Right atrium auricular region (tissue), 2 donors: ENCODE results near the gene THUMPD2. TPM values are rescaled to one million over a fixed set of nuclear protein-coding genes. Genes with fewer than 3 reads are reported as not detected.

Experiments used
- DNase-seq: peaks from one replicate; pipeline ENCODE4 v3.0.0-alpha.2; 2019; ENCODE audit warnings: low spot score
- H3K27ac ChIP-seq, 2 donors: fragments of 200-600 bp; sonication (generic); 1 replicate in 1 of 2; 2 replicates in 1 of 2; pipeline ENCODE4 v1.5.1; 2016 to 2019
- H3K27me3 ChIP-seq, 2 donors: fragments of 200-600 bp; sonication (generic); one replicate each; pipeline versions ENCODE4 v1.5.1 to v1.6.0; 2017 to 2019
- H3K36me3 ChIP-seq: fragments of 200-600 bp; sonication (generic); one replicate; pipeline ENCODE4 v1.5.1; 2016
- H3K4me1 ChIP-seq, 2 donors: fragments of 200-600 bp; sonication (generic); one replicate each; pipeline versions ENCODE4 v1.5.1 to v1.6.0; 2017 to 2019
- H3K4me3 ChIP-seq, 2 donors: fragments of 200-600 bp; sonication (generic); 1 replicate in 1 of 2; 2 replicates in 1 of 2; pipeline ENCODE4 v1.5.1; 2017 to 2019; ENCODE audit warnings: mild to moderate bottlenecking in 1 of 2, moderate library complexity in 1 of 2
- H3K9me3 ChIP-seq, 2 donors: fragments of 200-600 bp; sonication (generic); one replicate each; pipeline ENCODE4 v1.5.1; 2019
- CTCF ChIP-seq, 2 donors: fragments of 200-600 bp; sonication (generic); IDR thresholded peaks; one replicate each; pipeline ENCODE4 v1.5.1; 2019; ENCODE audit warnings: antibody characterized with exemption in 2 of 2
- total RNA-seq, 2 donors: library from RNA; depleted of rRNA; stranded (reverse); fragments of >200 nt; gene quantifications; one replicate each; pipeline ENCODE4 v1.1.0, GENCODE V29; 2016

Gene THUMPD2
- total RNA-seq, 2 donors from 2014 or later: 5.9 to 9.4 TPM

GRCh38 chr2:39743269-39743776 is 35.7 kb downstream of the THUMPD2 start:
- DNase-seq: no peak
- Histone ChIP-seq H3K27ac (no peak overlapping the region), H3K4me3 (no peak overlapping the region), H3K4me1 (peaks cover 0 to 9% of the 10 kb centered on the region in 2 donors), H3K36me3 (peaks cover 35% of the 10 kb centered on the region), H3K9me3 (no peaks in the 10 kb centered on the region), H3K27me3 (no peaks in the 10 kb centered on the region)
- no peak for TF ChIP-seq CTCF (IDR thresholded peaks at IDR 0.05)

- peaks cover 35% of the 10 kb centered on the region for H3K36me3 ChIP-seq
- no peak for TF ChIP-seq CTCF (IDR thresholded peaks at IDR 0.05)
- no peak for DNase-seq
Measured at GRCh38 chr2:39741871-39742270, 37.2 kb downstream of the THUMPD2 start.

GRCh38 chr2:39739386-39739785 is 39.7 kb downstream of the THUMPD2 start:
- DNase-seq: no peak
- peaks cover 47% of the 10 kb centered on the region for H3K36me3 ChIP-seq
- no peaks in the 10 kb centered on the region for H3K9me3 ChIP-seq
- H3K27ac ChIP-seq: no peak overlapping the region
- H3K4me3 ChIP-seq: no peak overlapping the region
- H3K27me3 ChIP-seq: no peaks in the 10 kb centered on the region
- peaks cover 0 to 17% of the 10 kb centered on the region in 2 donors for H3K4me1 ChIP-seq
- no peak for TF ChIP-seq CTCF (IDR thresholded peaks at IDR 0.05)

More at GRCh38 chr2:39741871-39742270, 37.2 kb downstream of the THUMPD2 start:
- Histone ChIP-seq H3K27ac (no peak overlapping the region), H3K4me3 (no peak overlapping the region), H3K9me3 (no peaks in the 10 kb centered on the region), H3K4me1 (peaks cover 0 to 9% of the 10 kb centered on the region in 2 donors), H3K27me3 (no peaks in the 10 kb centered on the region)

GRCh38 chr2:39738936-39739335 is 40.1 kb downstream of the THUMPD2 start:
- Histone ChIP-seq H3K36me3 (peaks cover 47% of the 10 kb centered on the region), H3K4me3 (no peak overlapping the region), H3K4me1 (peaks cover 0 to 17% of the 10 kb centered on the region in 2 donors), H3K9me3 (no peaks in the 10 kb centered on the region), H3K27me3 (no peaks in the 10 kb centered on the region), H3K27ac (no peak overlapping the region)
- no peak for TF ChIP-seq CTCF (IDR thresholded peaks at IDR 0.05)
- DNase-seq: no peak

- DNase-seq: no peak
- TF ChIP-seq CTCF (IDR thresholded peaks at IDR 0.05): no peak
- Histone ChIP-seq H3K9me3 (no peaks in the 10 kb centered on the region), H3K4me1 (peaks cover 0 to 17% of the 10 kb centered on the region in 2 donors), H3K36me3 (peaks cover 42% of the 10 kb centered on the region), H3K27ac (peak overlapping the region; percentile 8 to 23), H3K27me3 (no peaks in the 10 kb centered on the region), H3K4me3 (no peak overlapping the region)
Measured at GRCh38 chr2:39737661-39738060, 41.4 kb downstream of the THUMPD2 start.

GRCh38 chr2:39736640-39737039 is 42.4 kb downstream of the THUMPD2 start:
- Histone ChIP-seq H3K9me3 (no peaks in the 10 kb centered on the region), H3K36me3 (peaks cover 32% of the 10 kb centered on the region), H3K4me1 (peaks cover 0 to 17% of the 10 kb centered on the region in 2 donors), H3K4me3 (no peak overlapping the region), H3K27ac (no peak overlapping the region), H3K27me3 (no peaks in the 10 kb centered on the region)
- no peak for DNase-seq
- no peak for TF ChIP-seq CTCF (IDR thresholded peaks at IDR 0.05)
